ENCODE results near the gene TDRD1.

DNA sequence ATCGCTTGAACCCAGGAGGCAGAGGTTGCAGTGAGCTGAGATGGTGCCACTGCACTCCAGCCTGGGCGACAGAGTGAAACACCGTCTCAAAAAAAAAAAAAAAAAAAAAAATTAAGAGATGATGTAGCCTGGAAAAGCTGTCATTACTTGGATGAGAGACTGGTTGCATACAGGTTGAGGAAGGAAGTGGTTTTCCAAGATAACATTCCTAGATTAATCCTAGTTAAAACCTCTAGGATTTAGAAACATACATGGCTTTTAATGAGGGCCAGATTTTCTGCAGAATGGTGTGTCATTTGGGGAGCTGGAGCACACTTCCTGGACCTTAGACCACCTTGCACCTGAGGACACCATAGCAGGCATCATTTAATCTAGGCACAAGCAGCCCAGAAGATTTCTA is 77.7 kb downstream of the TDRD1 start:
- TF ChIP-seq, protein P1, sequence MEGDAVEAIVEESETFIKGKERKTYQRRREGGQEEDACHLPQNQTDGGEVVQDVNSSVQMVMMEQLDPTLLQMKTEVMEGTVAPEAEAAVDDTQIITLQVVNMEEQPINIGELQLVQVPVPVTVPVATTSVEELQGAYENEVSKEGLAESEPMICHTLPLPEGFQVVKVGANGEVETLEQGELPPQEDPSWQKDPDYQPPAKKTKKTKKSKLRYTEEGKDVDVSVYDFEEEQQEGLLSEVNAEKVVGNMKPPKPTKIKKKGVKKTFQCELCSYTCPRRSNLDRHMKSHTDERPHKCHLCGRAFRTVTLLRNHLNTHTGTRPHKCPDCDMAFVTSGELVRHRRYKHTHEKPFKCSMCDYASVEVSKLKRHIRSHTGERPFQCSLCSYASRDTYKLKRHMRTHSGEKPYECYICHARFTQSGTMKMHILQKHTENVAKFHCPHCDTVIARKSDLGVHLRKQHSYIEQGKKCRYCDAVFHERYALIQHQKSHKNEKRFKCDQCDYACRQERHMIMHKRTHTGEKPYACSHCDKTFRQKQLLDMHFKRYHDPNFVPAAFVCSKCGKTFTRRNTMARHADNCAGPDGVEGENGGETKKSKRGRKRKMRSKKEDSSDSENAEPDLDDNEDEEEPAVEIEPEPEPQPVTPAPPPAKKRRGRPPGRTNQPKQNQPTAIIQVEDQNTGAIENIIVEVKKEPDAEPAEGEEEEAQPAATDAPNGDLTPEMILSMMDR (IDR thresholded peaks at IDR 0.05 in 2 of 3, conservative IDR thresholded peaks at IDR 0.05 in 1 of 3; ENCODE audit: borderline replicate concordance in 1 of 3, insufficient read depth in 1 of 3, low read depth in 2 of 3, low read length in 2 of 3): no peak
- TF ChIP-seq YY1 (IDR thresholded peaks at IDR 0.05; ENCODE audit: extremely low read depth, insufficient replicate concordance, low read depth, low read length): no peak
- TF ChIP-seq SIN3A (IDR thresholded peaks at IDR 0.05; ENCODE audit: low read depth): no peak
- TF ChIP-seq, protein P2, sequence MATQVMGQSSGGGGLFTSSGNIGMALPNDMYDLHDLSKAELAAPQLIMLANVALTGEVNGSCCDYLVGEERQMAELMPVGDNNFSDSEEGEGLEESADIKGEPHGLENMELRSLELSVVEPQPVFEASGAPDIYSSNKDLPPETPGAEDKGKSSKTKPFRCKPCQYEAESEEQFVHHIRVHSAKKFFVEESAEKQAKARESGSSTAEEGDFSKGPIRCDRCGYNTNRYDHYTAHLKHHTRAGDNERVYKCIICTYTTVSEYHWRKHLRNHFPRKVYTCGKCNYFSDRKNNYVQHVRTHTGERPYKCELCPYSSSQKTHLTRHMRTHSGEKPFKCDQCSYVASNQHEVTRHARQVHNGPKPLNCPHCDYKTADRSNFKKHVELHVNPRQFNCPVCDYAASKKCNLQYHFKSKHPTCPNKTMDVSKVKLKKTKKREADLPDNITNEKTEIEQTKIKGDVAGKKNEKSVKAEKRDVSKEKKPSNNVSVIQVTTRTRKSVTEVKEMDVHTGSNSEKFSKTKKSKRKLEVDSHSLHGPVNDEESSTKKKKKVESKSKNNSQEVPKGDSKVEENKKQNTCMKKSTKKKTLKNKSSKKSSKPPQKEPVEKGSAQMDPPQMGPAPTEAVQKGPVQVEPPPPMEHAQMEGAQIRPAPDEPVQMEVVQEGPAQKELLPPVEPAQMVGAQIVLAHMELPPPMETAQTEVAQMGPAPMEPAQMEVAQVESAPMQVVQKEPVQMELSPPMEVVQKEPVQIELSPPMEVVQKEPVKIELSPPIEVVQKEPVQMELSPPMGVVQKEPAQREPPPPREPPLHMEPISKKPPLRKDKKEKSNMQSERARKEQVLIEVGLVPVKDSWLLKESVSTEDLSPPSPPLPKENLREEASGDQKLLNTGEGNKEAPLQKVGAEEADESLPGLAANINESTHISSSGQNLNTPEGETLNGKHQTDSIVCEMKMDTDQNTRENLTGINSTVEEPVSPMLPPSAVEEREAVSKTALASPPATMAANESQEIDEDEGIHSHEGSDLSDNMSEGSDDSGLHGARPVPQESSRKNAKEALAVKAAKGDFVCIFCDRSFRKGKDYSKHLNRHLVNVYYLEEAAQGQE (IDR thresholded peaks at IDR 0.05; ENCODE audit: low read depth): no peak
- no peak for TF ChIP-seq CBX3 (IDR thresholded peaks at IDR 0.05; ENCODE audit: low read depth)
- TF ChIP-seq EZH2phosphoT487 (IDR thresholded peaks at IDR 0.05; ENCODE audit: borderline replicate concordance): no peak
- TF ChIP-seq POLR2AphosphoS5 (IDR thresholded peaks at IDR 0.05; ENCODE audit: low read depth, low read length): no peak
- TF ChIP-seq POLR2A (IDR thresholded peaks at IDR 0.05; ENCODE audit: borderline replicate concordance, extremely low read depth, insufficient read depth, insufficient read length): no peak
- no peak for TF ChIP-seq EZH2 (IDR thresholded peaks at IDR 0.05)
- TF ChIP-seq ZFX (IDR thresholded peaks at IDR 0.05): no peak

All from HCT116 (cell line).